Measurements from ENCODE around the gene ATP5MK. TPM values are rescaled to one million over a fixed set of nuclear protein-coding genes. Genes with fewer than 3 reads are reported as not detected.

Gene ATP5MK
- total and polyA plus RNA-seq, 9 donors = 133 to 386 (median 193) TPM

GRCh38 chr10:103397191-103397825 lies 1.0 kb upstream of the ATP5MK start:
- no peak overlapping the region for H3K27ac ChIP-seq
- H3K36me3 ChIP-seq = no peaks in the 10 kb centered on the region
- 29 to 50% (median 41%) methylated on average over 19 of the region's 19 CpGs for WGBS, 3 donors
- peaks cover 13% of the 10 kb centered on the region for H3K4me1 ChIP-seq (ENCODE audit: insufficient read depth)
- intact Hi-C loops (cut with DNase I) = no loop called here
- no peaks in the 10 kb centered on the region for H3K9me3 ChIP-seq
- DNase-seq = no peak
- peak overlapping the region; percentile 89 for H3K4me3 ChIP-seq
- TF ChIP-seq CTCF (IDR thresholded peaks at IDR 0.05) = no peak
- no peaks in the 10 kb centered on the region for H3K27me3 ChIP-seq

GRCh38 chr10:103396789-103397087 lies 463 bp upstream of the ATP5MK start:
- no peak for DNase-seq
- no peak for TF ChIP-seq POLR2A (IDR thresholded peaks at IDR 0.05)
- no peak for TF ChIP-seq CTCF (IDR thresholded peaks at IDR 0.05)
- TF ChIP-seq EP300 (IDR thresholded peaks at IDR 0.05) = no peak
- Histone ChIP-seq H3K27me3 (no peaks in the 10 kb centered on the region), H3K4me3 (peak overlapping the region; percentile 89), H3K36me3 (no peaks in the 10 kb centered on the region), H3K9me3 (no peaks in the 10 kb centered on the region), H3K27ac (no peak overlapping the region), H3K4me1 (ENCODE audit: insufficient read depth) (peaks cover 13% of the 10 kb centered on the region)
- 0% methylated on average over 8 of the region's 8 CpGs for WGBS, 3 donors
- intact Hi-C loops (cut with DNase I) = no loop called here

GRCh38 chr10:103395754-103396066 lies 565 bp downstream of the ATP5MK start:
- H3K9me3 ChIP-seq = no peaks in the 10 kb centered on the region
- H3K27me3 ChIP-seq = no peaks in the 10 kb centered on the region
- peak overlapping the region; percentile 47 to 48 for H3K27ac ChIP-seq
- intact Hi-C loops (cut with DNase I) = no loop called here
- no peak for DNase-seq
- H3K36me3 ChIP-seq = no peaks in the 10 kb centered on the region
- peaks cover 13% of the 10 kb centered on the region for H3K4me1 ChIP-seq (ENCODE audit: insufficient read depth)
- TF ChIP-seq CTCF (IDR thresholded peaks at IDR 0.05) (no peak), EP300 (IDR thresholded peaks at IDR 0.05) (no peak), POLR2A (IDR thresholded peaks at IDR 0.05) (no peak)
- H3K4me3 ChIP-seq = peak overlapping the region; percentile 89
- WGBS, 3 donors = 0 to 1% (median 1%) methylated on average over 11 of the region's 11 CpGs

- H3K4me1 ChIP-seq (ENCODE audit: insufficient read depth) = peaks cover 13% of the 10 kb centered on the region
- no peaks in the 10 kb centered on the region for H3K36me3 ChIP-seq
- DNase-seq = no peak
- WGBS, 3 donors = 86 to 89% (median 88%) methylated on average over 14 of the region's 14 CpGs
- no peaks in the 10 kb centered on the region for H3K27me3 ChIP-seq
- no peak overlapping the region for H3K4me3 ChIP-seq
- no peak for TF ChIP-seq EP300 (IDR thresholded peaks at IDR 0.05)
- no peak for TF ChIP-seq CTCF (IDR thresholded peaks at IDR 0.05)
- no peak for TF ChIP-seq POLR2A (IDR thresholded peaks at IDR 0.05)
- no peaks in the 10 kb centered on the region for H3K9me3 ChIP-seq
- no peak overlapping the region for H3K27ac ChIP-seq
- intact Hi-C loops (cut with DNase I) = no loop called here
Observed at GRCh38 chr10:103394180-103394579, 2.1 kb downstream of the ATP5MK start.

- H3K4me1 ChIP-seq (ENCODE audit: insufficient read depth) = no peaks in the 10 kb centered on the region
- H3K27ac ChIP-seq = no peak overlapping the region
- intact Hi-C loops (cut with DNase I) = no loop called here
- H3K36me3 ChIP-seq = no peaks in the 10 kb centered on the region
- no peaks in the 10 kb centered on the region for H3K9me3 ChIP-seq
- H3K27me3 ChIP-seq = no peaks in the 10 kb centered on the region
- 93 to 96% (median 95%) methylated on average over 5 of the region's 5 CpGs for WGBS, 3 donors
- DNase-seq = no peak
- no peak overlapping the region for H3K4me3 ChIP-seq
- TF ChIP-seq CTCF (IDR thresholded peaks at IDR 0.05) (no peak), POLR2A (IDR thresholded peaks at IDR 0.05) (no peak), EP300 (IDR thresholded peaks at IDR 0.05) (no peak)
Observed at GRCh38 chr10:103382769-103383168, 13.5 kb downstream of the ATP5MK start.

Data from ovary (tissue), 9 donors.